ENCODE results near the gene PDE4D. TPM values are rescaled to one million over a fixed set of nuclear protein-coding genes. Genes with fewer than 3 reads are reported as not detected.
"Not testable (repeated sequence)": the region's sequence is repeated elsewhere in the genome, so short reads cannot be mapped to it uniquely, and the experiment has no call there.

Gene PDE4D
- total RNA-seq, 1 experiment from 2014 or later = 11.6 TPM

DNA sequence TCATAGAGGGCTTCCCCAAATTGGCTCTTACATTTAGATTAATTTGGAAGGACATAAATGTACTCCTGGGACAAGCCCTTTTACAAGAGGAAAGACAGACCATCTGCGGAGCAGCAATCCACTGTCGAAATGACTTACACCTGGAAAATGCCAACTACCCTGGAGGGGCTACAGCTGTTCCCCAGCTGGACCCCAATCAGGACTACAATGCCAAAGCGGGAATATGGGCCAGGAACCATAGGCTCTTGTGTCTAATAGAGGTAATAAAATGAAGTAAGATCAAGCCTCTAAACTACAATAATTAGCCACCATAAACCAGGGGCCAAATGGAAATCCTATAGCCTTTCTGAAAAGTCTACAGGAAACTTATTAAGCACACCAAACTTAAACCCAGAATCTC lies 581.3 kb downstream of the PDE4D start:
- Mint-ChIP-seq H3K4me1 (ENCODE audit: low read depth, unreplicated experiment) (peaks cover 7% of the 10 kb centered on the region), H3K36me3 (ENCODE audit: insufficient read depth, unreplicated experiment) (no peaks in the 10 kb centered on the region), H3K27ac (ENCODE audit: unreplicated experiment) (no peak overlapping the region), H3K9me3 (ENCODE audit: low read depth, unreplicated experiment) (no peaks in the 10 kb centered on the region), H3K27me3 (ENCODE audit: unreplicated experiment) (no peaks in the 10 kb centered on the region), H3K4me3 (ENCODE audit: low read depth, unreplicated experiment) (no peak overlapping the region)
- BruUV-seq (replicated peaks) = no TSS peak
- intact Hi-C loops (cut with micrococcal nuclease; ENCODE audit: unreplicated experiment) = no loop called here
- no peak for DNase-seq
- TF ChIP-seq, protein P1, sequence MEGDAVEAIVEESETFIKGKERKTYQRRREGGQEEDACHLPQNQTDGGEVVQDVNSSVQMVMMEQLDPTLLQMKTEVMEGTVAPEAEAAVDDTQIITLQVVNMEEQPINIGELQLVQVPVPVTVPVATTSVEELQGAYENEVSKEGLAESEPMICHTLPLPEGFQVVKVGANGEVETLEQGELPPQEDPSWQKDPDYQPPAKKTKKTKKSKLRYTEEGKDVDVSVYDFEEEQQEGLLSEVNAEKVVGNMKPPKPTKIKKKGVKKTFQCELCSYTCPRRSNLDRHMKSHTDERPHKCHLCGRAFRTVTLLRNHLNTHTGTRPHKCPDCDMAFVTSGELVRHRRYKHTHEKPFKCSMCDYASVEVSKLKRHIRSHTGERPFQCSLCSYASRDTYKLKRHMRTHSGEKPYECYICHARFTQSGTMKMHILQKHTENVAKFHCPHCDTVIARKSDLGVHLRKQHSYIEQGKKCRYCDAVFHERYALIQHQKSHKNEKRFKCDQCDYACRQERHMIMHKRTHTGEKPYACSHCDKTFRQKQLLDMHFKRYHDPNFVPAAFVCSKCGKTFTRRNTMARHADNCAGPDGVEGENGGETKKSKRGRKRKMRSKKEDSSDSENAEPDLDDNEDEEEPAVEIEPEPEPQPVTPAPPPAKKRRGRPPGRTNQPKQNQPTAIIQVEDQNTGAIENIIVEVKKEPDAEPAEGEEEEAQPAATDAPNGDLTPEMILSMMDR (IDR thresholded peaks at IDR 0.05; ENCODE audit: unreplicated experiment) = no peak
- CTCF ChIA-PET = no interaction called here

DNA sequence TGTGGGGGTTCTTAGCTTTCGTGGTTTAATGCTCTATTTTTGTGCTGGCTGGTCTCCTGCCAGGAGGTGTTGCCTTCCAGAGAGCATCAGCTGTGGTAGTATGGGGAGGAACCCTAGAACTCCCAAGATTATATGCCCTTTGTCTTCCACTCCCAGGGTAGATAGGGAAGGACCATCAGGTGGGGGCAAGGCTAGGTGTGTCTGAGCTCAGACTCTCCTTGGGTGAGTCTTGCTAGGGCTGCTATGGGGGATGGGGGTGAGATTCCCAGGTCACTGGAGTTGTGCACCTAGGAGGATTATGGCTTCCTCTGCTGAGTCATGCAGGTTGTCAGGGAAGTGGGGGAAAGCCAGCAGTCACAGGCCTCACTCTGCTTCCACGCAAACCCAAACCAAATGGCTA lies 584.8 kb downstream of the PDE4D start:
- H3K27me3 Mint-ChIP-seq (ENCODE audit: unreplicated experiment); H3K9me3 Mint-ChIP-seq (ENCODE audit: low read depth, unreplicated experiment); DNase-seq; H3K4me1 Mint-ChIP-seq (ENCODE audit: low read depth, unreplicated experiment); H3K36me3 Mint-ChIP-seq (ENCODE audit: insufficient read depth, unreplicated experiment); BruUV-seq (replicated peaks); intact Hi-C loops (cut with micrococcal nuclease; ENCODE audit: unreplicated experiment); H3K4me3 Mint-ChIP-seq (ENCODE audit: low read depth, unreplicated experiment); H3K27ac Mint-ChIP-seq (ENCODE audit: unreplicated experiment): not testable (repeated sequence)
- CTCF ChIA-PET = interaction anchor here (0.7 kb wide), 1 partner anchor 581 kb away, joined by 3 read pairs; no protein-coding TSS in a partner anchor

- H3K27ac Mint-ChIP-seq (ENCODE audit: unreplicated experiment); CTCF ChIA-PET; intact Hi-C loops (cut with micrococcal nuclease; ENCODE audit: unreplicated experiment): not testable (repeated sequence)
These were observed 590.2 kb downstream of the PDE4D start for GRCh38 chr5:59303289-59303716.

DNA sequence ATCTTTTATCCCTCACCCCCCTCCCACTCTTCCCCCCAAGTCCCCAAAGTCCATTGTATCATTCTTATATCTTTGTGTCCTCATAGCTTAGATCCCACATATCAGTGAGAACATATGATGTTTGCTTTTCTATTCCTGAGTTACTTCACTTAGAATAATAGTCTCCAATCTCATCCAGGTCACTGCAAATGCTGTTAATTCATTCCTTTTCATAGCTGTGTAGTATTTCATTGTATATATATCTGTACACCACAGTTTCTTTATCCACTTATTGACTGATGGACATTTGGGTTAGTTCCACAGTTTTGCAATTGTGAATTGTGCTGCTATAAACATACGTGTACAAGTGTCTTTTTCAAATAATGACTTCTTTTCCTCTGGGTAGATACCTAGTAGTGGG lies 591.0 kb downstream of the PDE4D start:
- CTCF ChIA-PET; intact Hi-C loops (cut with micrococcal nuclease; ENCODE audit: unreplicated experiment); H3K36me3 Mint-ChIP-seq (ENCODE audit: insufficient read depth, unreplicated experiment); H3K27me3 Mint-ChIP-seq (ENCODE audit: unreplicated experiment); H3K4me3 Mint-ChIP-seq (ENCODE audit: low read depth, unreplicated experiment); H3K27ac Mint-ChIP-seq (ENCODE audit: unreplicated experiment); DNase-seq; H3K9me3 Mint-ChIP-seq (ENCODE audit: low read depth, unreplicated experiment); H3K4me1 Mint-ChIP-seq (ENCODE audit: low read depth, unreplicated experiment); BruUV-seq (replicated peaks): not testable (repeated sequence)

More at GRCh38 chr5:59303289-59303716, 590.2 kb downstream of the PDE4D start:
- H3K4me3 Mint-ChIP-seq (ENCODE audit: low read depth, unreplicated experiment); H3K36me3 Mint-ChIP-seq (ENCODE audit: insufficient read depth, unreplicated experiment); H3K27me3 Mint-ChIP-seq (ENCODE audit: unreplicated experiment); DNase-seq; H3K9me3 Mint-ChIP-seq (ENCODE audit: low read depth, unreplicated experiment); BruUV-seq (replicated peaks); H3K4me1 Mint-ChIP-seq (ENCODE audit: low read depth, unreplicated experiment): not testable (repeated sequence)

- TF ChIP-seq, protein P1 (IDR thresholded peaks at IDR 0.05; ENCODE audit: unreplicated experiment) = no peak
- Mint-ChIP-seq H3K4me1 (ENCODE audit: low read depth, unreplicated experiment) (peaks cover 15% of the 10 kb centered on the region), H3K36me3 (ENCODE audit: insufficient read depth, unreplicated experiment) (peaks cover 3% of the 10 kb centered on the region), H3K27ac (ENCODE audit: unreplicated experiment) (no peak overlapping the region), H3K4me3 (ENCODE audit: low read depth, unreplicated experiment) (no peak overlapping the region), H3K27me3 (ENCODE audit: unreplicated experiment) (no peaks in the 10 kb centered on the region), H3K9me3 (ENCODE audit: low read depth, unreplicated experiment) (peaks cover 5% of the 10 kb centered on the region)
- CTCF ChIA-PET = no interaction called here
- no peak for DNase-seq
- intact Hi-C loops (cut with micrococcal nuclease; ENCODE audit: unreplicated experiment) = no loop called here
- BruUV-seq (replicated peaks) = no TSS peak
These were observed 591.8 kb downstream of the PDE4D start for GRCh38 chr5:59301727-59302126.

DNA sequence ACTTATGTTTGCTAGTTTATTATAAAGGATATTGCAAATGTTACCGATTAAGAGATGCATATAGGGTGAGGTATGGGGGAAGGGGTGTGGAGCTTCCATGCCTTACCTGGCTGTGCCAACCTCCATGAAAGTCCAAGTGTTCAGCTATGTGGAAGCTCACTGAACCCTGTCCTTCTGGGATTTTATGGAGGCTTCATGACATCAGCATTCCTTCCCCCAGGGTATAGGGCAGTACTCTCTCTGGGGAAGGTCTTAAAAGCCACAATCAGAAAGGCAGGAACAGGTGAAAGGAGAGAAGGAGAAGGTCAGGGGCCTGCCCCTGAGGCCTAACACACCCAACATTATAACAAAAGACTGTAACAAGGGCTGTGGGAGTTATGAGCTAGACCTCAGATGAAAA lies 592.6 kb downstream of the PDE4D start:
- H3K4me3 Mint-ChIP-seq (ENCODE audit: low read depth, unreplicated experiment) = no peak overlapping the region
- no peaks in the 10 kb centered on the region for H3K27me3 Mint-ChIP-seq (ENCODE audit: unreplicated experiment)
- no TSS peak for BruUV-seq (replicated peaks)
- intact Hi-C loops (cut with micrococcal nuclease; ENCODE audit: unreplicated experiment) = no loop called here
- H3K4me1 Mint-ChIP-seq (ENCODE audit: low read depth, unreplicated experiment) = peaks cover 21% of the 10 kb centered on the region
- H3K9me3 Mint-ChIP-seq (ENCODE audit: low read depth, unreplicated experiment) = peaks cover 5% of the 10 kb centered on the region
- no peak overlapping the region for H3K27ac Mint-ChIP-seq (ENCODE audit: unreplicated experiment)
- peaks cover 9% of the 10 kb centered on the region for H3K36me3 Mint-ChIP-seq (ENCODE audit: insufficient read depth, unreplicated experiment)
- TF ChIP-seq, protein P1 (IDR thresholded peaks at IDR 0.05; ENCODE audit: unreplicated experiment) = no peak
- CTCF ChIA-PET = no interaction called here
- DNase-seq = no peak

Measured in Calu3 (cell line).